ENCODE data around the gene PPP1R14D.
A peak's percentile ranks its signal among the peaks of the same experiment; 100 is the strongest.

PPP1R14D gene

GRCh38 chr15:40776537-40777141, 51.9 kb downstream of the PPP1R14D start:
- DNase-seq: peak; percentile 36

- DNase-seq: no peak
Measured at GRCh38 chr15:40775740-40776536, 52.6 kb downstream of the PPP1R14D start.

- no peak for DNase-seq
Measured at GRCh38 chr15:40775007-40775406, 53.5 kb downstream of the PPP1R14D start.

GRCh38 chr15:40773902-40774301, 54.6 kb downstream of the PPP1R14D start:
- no peak for DNase-seq

GRCh38 chr15:40773496-40773895, 55.0 kb downstream of the PPP1R14D start:
- no peak for DNase-seq

GRCh38 chr15:40772014-40772413, 56.5 kb downstream of the PPP1R14D start:
- DNase-seq: no peak

- no peak for DNase-seq
Measured at GRCh38 chr15:40771242-40771641, 57.3 kb downstream of the PPP1R14D start.

GRCh38 chr15:40770147-40770721, 58.3 kb downstream of the PPP1R14D start:
- no peak for DNase-seq

- peak; percentile 87 for DNase-seq
Measured at GRCh38 chr15:40769274-40770146, 59.0 kb downstream of the PPP1R14D start, which contains the start of gene C15orf62. Gene C15orf62, plus strand, starts transcription at chr15:40769980. Its CDS starts 516 bp downstream, at chr15:40770496.

- DNase-seq: peak; percentile 38
Measured at GRCh38 chr15:40768521-40769273, 59.8 kb downstream of the PPP1R14D start.

- DNase-seq: no peak
Measured at GRCh38 chr15:40767838-40768500, 60.5 kb downstream of the PPP1R14D start.

- peak; percentile 27 for DNase-seq
Measured at GRCh38 chr15:40766906-40767837, 61.3 kb downstream of the PPP1R14D start.

GRCh38 chr15:40766194-40766815, 62.2 kb downstream of the PPP1R14D start:
- no peak for DNase-seq
